BLaER1 treated with 17β-estradiol and CSF1 and Interleukin-3, amounts not matched to agents 10 nM and 100 nM (cell line): ENCODE measurements around the gene TADA3.
A peak's percentile ranks its signal among the peaks of the same experiment; 100 is the strongest.

ENCODE experiments used
- H3K27ac ChIP-seq, 11 experiments: shearing (Covaris generic); formaldehyde crosslinking; 2 replicates each; pipeline ENCODE4 v1.8.1; 2022
- H3K27me3 ChIP-seq, 11 experiments: shearing (Covaris generic); formaldehyde crosslinking; 2 replicates each; pipeline ENCODE4 v1.8.1; 2022
- H3K36me3 ChIP-seq, 11 experiments: shearing (Covaris generic); formaldehyde crosslinking; 2 replicates each; pipeline ENCODE4 v1.8.1; 2022
- H3K4me1 ChIP-seq, 10 experiments: shearing (Covaris generic); formaldehyde crosslinking; 2 replicates each; pipeline ENCODE4 v1.8.1; 2022
- H3K4me2 ChIP-seq, 11 experiments: shearing (Covaris generic); formaldehyde crosslinking; 2 replicates each; pipeline ENCODE4 v1.8.1; 2022
- H3K4me3 ChIP-seq, 10 experiments: shearing (Covaris generic); formaldehyde crosslinking; 2 replicates each; pipeline ENCODE4 v1.8.1; 2022
- H3K9ac ChIP-seq, 11 experiments: shearing (Covaris generic); formaldehyde crosslinking; 2 replicates each; pipeline ENCODE4 v1.8.1; 2022
- H3K9me3 ChIP-seq, 11 experiments: shearing (Covaris generic); formaldehyde crosslinking; replicated peaks in 1 of 11; 2 replicates each; pipeline ENCODE4 v1.8.1; 2022
- H4K20me1 ChIP-seq, 11 experiments: shearing (Covaris generic); formaldehyde crosslinking; 2 replicates each; pipeline ENCODE4 v1.8.1; 2022
- Cebpa-rat ChIP-seq, 11 experiments: shearing (Covaris generic); IDR thresholded peaks; 2 replicates each; pipeline ENCODE4 v1.8.1; 2022

Gene TADA3

GRCh38 chr3:9744162-9744561 is 48.1 kb downstream of the TADA3 start:
- Histone ChIP-seq H3K4me1 (peaks cover 37 to 52% (median 46%) of the 10 kb centered on the region in 10 experiments), H3K27ac (no peak overlapping the region), H3K9me3 (no peaks in the 10 kb centered on the region), H4K20me1 (peaks cover 18 to 100% (median 95%) of the 10 kb centered on the region in 11 experiments; a peak in 21 of 22 replicates), H3K36me3 (peaks cover 96 to 100% (median 99%) of the 10 kb centered on the region in 11 experiments), H3K4me2 (no peak overlapping the region), H3K27me3 (no peaks in the 10 kb centered on the region), H3K4me3 (no peak overlapping the region), H3K9ac (no peak overlapping the region)
- TF ChIP-seq Cebpa-rat (IDR thresholded peaks at IDR 0.05): no peak

DNA sequence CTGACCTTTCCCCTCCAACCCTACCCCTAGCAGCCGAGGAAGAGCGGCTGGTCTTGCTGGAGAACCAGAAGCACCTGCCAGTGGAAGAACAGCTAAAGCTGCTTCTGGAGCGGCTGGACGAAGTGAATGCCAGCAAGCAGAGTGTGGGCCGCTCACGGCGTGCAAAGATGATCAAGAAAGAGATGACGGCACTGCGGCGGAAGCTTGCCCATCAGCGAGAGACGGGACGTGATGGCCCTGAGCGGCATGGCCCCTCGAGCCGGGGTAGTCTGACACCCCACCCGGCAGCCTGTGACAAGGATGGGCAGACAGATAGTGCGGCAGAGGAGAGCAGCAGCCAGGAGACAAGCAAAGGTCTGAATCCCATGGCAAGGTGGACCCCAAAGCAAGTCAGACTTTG is 48.7 kb downstream of the TADA3 start:
- Histone ChIP-seq H4K20me1 (peaks cover 24 to 100% (median 96%) of the 10 kb centered on the region in 11 experiments; a peak in 21 of 22 replicates), H3K9ac (no peak overlapping the region), H3K27ac (no peak overlapping the region), H3K27me3 (no peaks in the 10 kb centered on the region), H3K4me1 (peaks cover 31 to 46% (median 40%) of the 10 kb centered on the region in 10 experiments), H3K9me3 (no peaks in the 10 kb centered on the region), H3K4me2 (no peak overlapping the region), H3K36me3 (peaks cover 100% of the 10 kb centered on the region in 11 experiments), H3K4me3 (no peak overlapping the region)
- no peak for TF ChIP-seq Cebpa-rat (IDR thresholded peaks at IDR 0.05)

- H3K27me3 ChIP-seq: no peaks in the 10 kb centered on the region
- no peak overlapping the region for H3K4me2 ChIP-seq
- H3K4me1 ChIP-seq: peaks cover 26 to 36% (median 30%) of the 10 kb centered on the region in 10 experiments
- H3K36me3 ChIP-seq: peaks cover 100% of the 10 kb centered on the region in 11 experiments
- H3K27ac ChIP-seq: no peak overlapping the region
- H3K9ac ChIP-seq: no peak overlapping the region
- TF ChIP-seq Cebpa-rat (IDR thresholded peaks at IDR 0.05): no peak
- H4K20me1 ChIP-seq: peaks cover 34 to 100% (median 100%) of the 10 kb centered on the region in 11 experiments; a peak in 21 of 22 replicates
- H3K4me3 ChIP-seq: no peak overlapping the region
- H3K9me3 ChIP-seq: no peaks in the 10 kb centered on the region
Observed at GRCh38 chr3:9742560-9742959, 49.7 kb downstream of the TADA3 start.

GRCh38 chr3:9739181-9739580 is 53.1 kb downstream of the TADA3 start:
- H3K27ac ChIP-seq: no peak overlapping the region
- H3K4me3 ChIP-seq: no peak overlapping the region
- no peak overlapping the region for H3K9ac ChIP-seq
- H3K4me1 ChIP-seq: peaks cover 0 to 32% (median 26%) of the 10 kb centered on the region in 10 experiments; a peak in 17 of 20 replicates
- no peak overlapping the region for H3K4me2 ChIP-seq
- H4K20me1 ChIP-seq: peaks cover 56 to 100% (median 100%) of the 10 kb centered on the region in 11 experiments; a peak in 21 of 22 replicates
- H3K27me3 ChIP-seq: no peaks in the 10 kb centered on the region
- H3K36me3 ChIP-seq: peaks cover 97 to 100% (median 100%) of the 10 kb centered on the region in 11 experiments
- TF ChIP-seq Cebpa-rat (IDR thresholded peaks at IDR 0.05): no peak
- H3K9me3 ChIP-seq: no peaks in the 10 kb centered on the region

- H3K27me3 ChIP-seq: no peaks in the 10 kb centered on the region
- no peaks in the 10 kb centered on the region for H3K9me3 ChIP-seq
- peak overlapping the region in 2 of 11 experiments; percentile 1 to 96; a peak in 3 of 22 replicates for H3K4me2 ChIP-seq
- TF ChIP-seq Cebpa-rat (IDR thresholded peaks at IDR 0.05): no peak
- H3K36me3 ChIP-seq: peaks cover 77 to 94% (median 90%) of the 10 kb centered on the region in 11 experiments
- peaks cover 72 to 100% (median 99%) of the 10 kb centered on the region in 11 experiments; a peak in 21 of 22 replicates for H4K20me1 ChIP-seq
- H3K9ac ChIP-seq: peak overlapping the region in 2 of 11 experiments; percentile 15 to 19; a peak in 1 of 22 replicates
- no peak overlapping the region for H3K4me3 ChIP-seq
- peaks cover 16 to 48% (median 43%) of the 10 kb centered on the region in 10 experiments for H3K4me1 ChIP-seq
- no peak overlapping the region for H3K27ac ChIP-seq
Observed at GRCh38 chr3:9736831-9737230, 55.4 kb downstream of the TADA3 start.

- Histone ChIP-seq H3K4me3 (peak overlapping the region; percentile 92 to 100 (median 98)), H3K27me3 (no peaks in the 10 kb centered on the region), H3K4me2 (peak overlapping the region; percentile 93 to 98 (median 96)), H3K9me3 (no peaks in the 10 kb centered on the region), H4K20me1 (peaks cover 40 to 60% (median 58%) of the 10 kb centered on the region in 11 experiments; a peak in 21 of 22 replicates), H3K27ac (peak overlapping the region; percentile 98 to 100 (median 100); a peak in 21 of 22 replicates), H3K4me1 (peaks cover 25 to 76% (median 54%) of the 10 kb centered on the region in 10 experiments), H3K36me3 (peaks cover 36 to 53% (median 49%) of the 10 kb centered on the region in 11 experiments), H3K9ac (peak overlapping the region; percentile 97 to 100 (median 100))
- TF ChIP-seq Cebpa-rat (IDR thresholded peaks at IDR 0.05): no peak
Observed at GRCh38 chr3:9732740-9733115, 59.5 kb downstream of the TADA3 start.

GRCh38 chr3:9732080-9732739 is 60.1 kb downstream of the TADA3 start:
- H3K9me3 ChIP-seq: no peaks in the 10 kb centered on the region
- no peaks in the 10 kb centered on the region for H3K27me3 ChIP-seq
- H3K9ac ChIP-seq: peak overlapping the region; percentile 97 to 100 (median 100)
- peak overlapping the region; percentile 92 to 100 (median 98) for H3K4me3 ChIP-seq
- peaks cover 31 to 48% (median 44%) of the 10 kb centered on the region in 11 experiments for H3K36me3 ChIP-seq
- peak overlapping the region; percentile 98 to 100 (median 100) for H3K27ac ChIP-seq
- H3K4me2 ChIP-seq: peak overlapping the region; percentile 93 to 98 (median 96)
- H3K4me1 ChIP-seq: peaks cover 30 to 80% (median 60%) of the 10 kb centered on the region in 10 experiments
- peaks cover 35 to 55% (median 53%) of the 10 kb centered on the region in 11 experiments; a peak in 21 of 22 replicates for H4K20me1 ChIP-seq
- no peak for TF ChIP-seq Cebpa-rat (IDR thresholded peaks at IDR 0.05)

DNA sequence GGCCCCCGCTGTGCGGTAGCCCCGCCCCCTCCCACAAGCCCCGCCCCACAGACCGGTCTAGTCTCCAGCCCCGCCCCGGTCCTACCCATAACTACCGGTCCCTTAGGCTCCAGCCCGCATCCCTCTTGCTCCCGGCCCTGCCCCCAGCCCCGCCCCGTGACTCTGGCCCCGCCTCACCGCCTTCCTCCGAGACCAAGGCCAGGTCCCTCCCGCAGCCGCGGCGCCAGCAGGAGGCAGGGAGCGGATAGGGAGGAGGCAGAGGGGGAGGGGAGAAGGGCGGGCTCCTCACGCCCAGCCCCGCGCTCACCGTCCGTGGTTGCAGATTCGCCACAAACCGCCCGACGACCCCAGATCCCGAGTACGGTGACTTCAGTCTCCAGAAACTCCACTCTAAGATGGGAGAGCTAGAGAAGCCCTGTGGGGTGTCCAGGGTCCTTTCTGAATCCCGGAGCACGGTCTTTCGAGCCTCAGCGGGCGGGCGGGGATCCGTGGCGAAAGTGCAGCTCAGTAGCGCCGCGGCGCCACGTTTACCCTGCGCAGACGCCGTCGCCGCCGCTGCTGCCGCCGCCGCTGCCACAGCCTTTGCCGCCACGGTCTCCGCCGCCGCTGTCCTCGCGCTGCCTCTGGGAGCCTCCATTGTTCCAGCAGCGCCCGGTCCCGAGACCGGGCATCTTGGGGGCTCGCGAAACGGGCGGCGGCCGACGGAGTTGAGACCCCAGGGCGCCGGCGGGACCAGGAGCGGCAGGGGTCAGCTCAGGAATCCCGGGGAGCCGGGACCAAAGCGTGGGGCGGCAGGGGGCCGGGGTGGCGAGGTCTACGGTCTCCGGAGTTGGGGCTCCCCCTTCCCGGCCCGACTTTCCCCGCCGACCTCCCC is 60.8 kb downstream of the TADA3 start, which contains the start of gene BRPF1:
BRPF1 (plus strand) TSS at position 530 of the 874 bp plus-strand sequence. CDS start 2,406 bp downstream, outside the sequence.
- Histone ChIP-seq H3K4me1 (peaks cover 38 to 80% (median 64%) of the 10 kb centered on the region in 10 experiments), H4K20me1 (peaks cover 27 to 48% (median 45%) of the 10 kb centered on the region in 11 experiments; a peak in 21 of 22 replicates), H3K27ac (peak within 1 kb of the TSS; percentile 98 to 100 (median 100)), H3K4me2 (peak within 1 kb of the TSS; percentile 93 to 98 (median 96)), H3K9me3 (no peaks in the 10 kb centered on the region), H3K9ac (peak within 1 kb of the TSS; percentile 97 to 100 (median 100)), H3K36me3 (peaks cover 23 to 40% (median 36%) of the 10 kb centered on the region in 11 experiments), H3K4me3 (peak within 1 kb of the TSS; percentile 92 to 100 (median 98)), H3K27me3 (no peaks in the 10 kb centered on the region)
- no peak for TF ChIP-seq Cebpa-rat (IDR thresholded peaks at IDR 0.05)
